Limb (tissue), 2 donors: ENCODE data around the gene MAPK8.

Experiments used
- DNase-seq, 2 donors: peaks; one replicate each; pipeline ENCODE4 v3.0.0-alpha.2; 2016; ENCODE audit errors: extremely low spot score in 2 of 2

Gene MAPK8

GRCh38 chr10:48381971-48382370 lies 75.5 kb downstream of the MAPK8 start:
- no peak for DNase-seq

- no peak for DNase-seq
Observed at GRCh38 chr10:48382982-48383381, 76.5 kb downstream of the MAPK8 start.

GRCh38 chr10:48383393-48383792 lies 76.9 kb downstream of the MAPK8 start:
- no peak for DNase-seq

GRCh38 chr10:48384699-48384982 lies 78.2 kb downstream of the MAPK8 start:
- no peak for DNase-seq

- no peak for DNase-seq
Observed at GRCh38 chr10:48389272-48389671, 82.8 kb downstream of the MAPK8 start.

GRCh38 chr10:48389846-48390557 lies 83.5 kb downstream of the MAPK8 start:
- no peak for DNase-seq

GRCh38 chr10:48390558-48390871 lies 84.0 kb downstream of the MAPK8 start:
- DNase-seq = no peak

- no peak for DNase-seq
Observed at GRCh38 chr10:48390933-48391845, 84.7 kb downstream of the MAPK8 start.

- no peak for DNase-seq
Observed at GRCh38 chr10:48391994-48392393, 85.5 kb downstream of the MAPK8 start.

GRCh38 chr10:48398261-48398660 lies 91.8 kb downstream of the MAPK8 start:
- DNase-seq = no peak

- no peak for DNase-seq
Observed at GRCh38 chr10:48399056-48399541, 92.6 kb downstream of the MAPK8 start.

- DNase-seq = no peak
Observed at GRCh38 chr10:48399551-48399950, 93.1 kb downstream of the MAPK8 start.

- no peak for DNase-seq
Observed at GRCh38 chr10:48400129-48400849, 93.8 kb downstream of the MAPK8 start.

- no peak for DNase-seq
Observed at GRCh38 chr10:48400850-48401220, 94.4 kb downstream of the MAPK8 start.

- DNase-seq = no peak
Observed at GRCh38 chr10:48404646-48405045, 98.2 kb downstream of the MAPK8 start.

GRCh38 chr10:48406204-48406603 lies 99.7 kb downstream of the MAPK8 start:
- no peak for DNase-seq

GRCh38 chr10:48406658-48407057 lies 100.2 kb downstream of the MAPK8 start:
- no peak for DNase-seq

- no peak for DNase-seq
Observed at GRCh38 chr10:48410503-48410902, 104.0 kb downstream of the MAPK8 start.

- no peak for DNase-seq
Observed at GRCh38 chr10:48411510-48411909, 105.0 kb downstream of the MAPK8 start.

- no peak for DNase-seq
Observed at GRCh38 chr10:48412081-48412480, 105.6 kb downstream of the MAPK8 start.

GRCh38 chr10:48412933-48413332 lies 106.5 kb downstream of the MAPK8 start:
- DNase-seq = no peak

- DNase-seq = no peak
Observed at GRCh38 chr10:48414160-48414559, 107.7 kb downstream of the MAPK8 start.
